GM10847 (cell line): Measurements from ENCODE around the gene STARD13.

ENCODE experiments used
- POLR2A ChIP-seq: IDR thresholded peaks from 2 replicates; pipeline ENCODE4 v1.6.1; 2011; ENCODE audit not compliant: insufficient read length; ENCODE audit errors: extremely low read depth

Gene STARD13

DNA sequence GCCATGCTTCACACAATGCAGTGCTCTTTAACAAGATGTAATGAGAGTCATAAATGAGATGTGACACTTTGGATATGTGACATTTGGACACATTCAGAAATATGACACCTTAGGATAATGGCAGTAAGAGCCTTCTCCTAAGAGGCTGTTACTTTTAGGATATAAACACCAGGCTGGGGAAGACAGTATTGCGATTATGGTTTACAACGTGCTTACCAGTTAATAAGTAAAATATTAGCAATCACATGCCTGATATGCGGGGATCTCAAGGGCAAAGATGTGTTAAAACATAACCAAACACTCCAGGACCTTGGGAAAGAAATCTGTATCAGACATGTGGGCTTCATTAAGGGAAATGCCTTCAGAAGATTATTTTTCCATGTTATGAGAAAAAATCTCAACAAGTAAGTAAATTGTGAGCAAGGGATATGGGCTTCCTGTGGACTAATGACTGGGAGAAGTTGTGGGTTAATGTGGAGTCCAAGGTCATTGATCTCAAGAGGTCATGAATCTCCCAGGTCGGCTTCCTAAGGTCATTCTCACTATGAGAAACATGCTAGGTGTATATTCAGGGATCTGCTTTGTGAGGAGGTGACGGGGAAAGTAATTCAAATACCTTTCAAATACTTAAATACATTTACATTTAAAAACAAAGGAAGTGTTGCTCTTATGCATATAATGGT, 105.3 kb downstream of the STARD13 start:
- TF ChIP-seq POLR2A = no peak

DNA sequence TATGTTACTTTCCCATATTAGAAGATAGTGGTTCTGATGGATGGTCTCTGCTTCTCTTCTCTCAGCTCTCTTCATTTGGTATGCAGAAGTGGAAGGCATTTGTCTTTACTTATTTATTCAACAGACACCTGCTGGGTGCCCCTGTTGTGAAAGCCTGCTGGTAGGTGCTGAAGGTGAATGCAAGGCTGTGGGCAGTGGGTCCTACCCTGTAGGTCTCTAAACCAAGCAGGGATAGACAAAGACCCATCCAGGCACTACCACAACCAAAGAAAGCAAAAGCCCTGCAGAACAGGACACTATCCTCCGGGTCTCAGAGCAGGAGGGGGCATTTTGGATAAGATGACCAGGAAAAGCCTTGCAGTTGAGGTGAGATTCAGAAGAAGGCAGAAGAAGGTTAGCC, 106.1 kb downstream of the STARD13 start:
- TF ChIP-seq POLR2A = no peak

DNA sequence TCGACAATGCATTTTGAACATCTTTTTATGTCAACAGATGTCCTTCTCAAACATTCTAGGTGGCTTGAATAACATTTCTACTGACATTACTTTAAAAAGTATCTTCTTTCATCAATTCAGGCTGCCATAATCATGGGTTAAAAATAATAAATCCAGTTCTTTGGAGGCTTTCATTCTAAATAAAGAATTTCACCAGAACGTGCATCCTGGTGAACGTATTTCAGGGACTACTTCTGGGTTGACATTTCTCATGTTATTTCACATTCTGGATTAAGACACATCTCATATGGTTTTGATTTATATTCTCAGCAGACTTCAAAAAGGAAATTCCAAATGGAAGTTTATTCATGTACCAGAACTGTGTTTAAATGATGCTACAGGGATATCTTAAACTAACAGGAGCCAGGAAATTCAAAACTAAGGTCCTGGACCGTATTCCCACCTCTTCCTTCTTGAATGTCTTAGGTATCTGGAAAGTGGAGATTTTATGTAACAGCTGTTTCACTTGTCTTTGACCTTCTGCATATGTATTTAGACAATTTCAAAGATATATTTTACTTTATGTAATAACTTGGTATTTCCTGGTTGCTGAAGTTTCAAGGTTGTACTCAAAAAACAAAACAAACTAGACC, 107.2 kb downstream of the STARD13 start:
- TF ChIP-seq POLR2A = no peak

DNA sequence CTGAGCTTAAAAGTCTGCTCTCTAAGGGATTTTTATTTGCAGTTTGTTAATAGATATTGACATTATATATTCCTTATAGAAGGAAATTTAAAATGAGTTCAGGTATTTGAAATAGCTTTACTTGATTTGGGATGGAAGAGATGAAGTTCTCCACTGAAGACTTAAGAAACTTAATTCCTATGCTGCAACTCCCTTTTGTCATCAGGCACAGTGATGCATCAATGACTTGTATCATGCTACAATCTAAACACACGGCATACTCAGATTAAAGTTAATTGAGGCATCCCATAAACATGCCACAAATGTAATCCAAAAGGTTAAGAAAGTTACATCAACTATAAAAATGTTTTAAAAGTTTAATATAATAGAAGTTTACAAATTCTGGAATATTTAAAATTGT, 109.0 kb downstream of the STARD13 start:
- TF ChIP-seq POLR2A = no peak

DNA sequence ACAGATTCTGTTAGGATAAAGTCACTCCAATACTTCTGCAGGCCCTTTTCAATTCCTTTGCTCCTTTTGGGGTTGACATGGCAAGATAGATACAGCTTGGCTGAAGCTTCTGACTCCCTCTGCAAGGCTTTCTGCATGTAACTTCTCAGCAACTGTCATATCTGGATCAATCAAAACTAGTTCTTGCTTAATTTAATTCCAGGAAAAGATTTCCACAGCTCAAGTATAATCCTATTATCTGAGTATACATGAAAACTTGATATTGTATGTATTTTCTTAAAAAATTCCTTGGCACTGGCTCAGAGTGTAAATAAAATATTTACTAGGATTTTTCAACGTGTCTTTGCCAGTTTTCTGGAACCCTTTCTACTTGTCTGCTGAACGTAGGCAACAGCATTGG, 109.6 kb downstream of the STARD13 start:
- TF ChIP-seq POLR2A = no peak

DNA sequence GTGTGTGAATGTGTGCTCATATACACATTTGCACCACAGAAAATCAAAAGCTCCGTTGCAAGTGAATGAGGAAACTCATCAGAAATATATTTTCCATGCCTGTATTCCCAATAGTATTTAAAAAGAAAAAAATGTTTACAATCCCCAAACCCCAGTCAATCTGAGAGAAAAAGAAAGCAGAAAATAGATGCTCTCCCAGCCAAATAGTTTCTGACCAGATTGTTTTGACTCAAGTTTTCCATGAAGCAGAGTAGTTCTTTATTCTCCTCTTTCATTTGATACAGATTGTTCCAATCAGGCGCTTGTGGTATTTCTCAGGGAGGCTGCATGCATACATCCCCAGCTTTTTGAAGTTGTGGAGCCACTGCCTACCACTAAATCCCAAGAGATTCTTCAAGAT, 110.6 kb downstream of the STARD13 start:
- no peak for TF ChIP-seq POLR2A

DNA sequence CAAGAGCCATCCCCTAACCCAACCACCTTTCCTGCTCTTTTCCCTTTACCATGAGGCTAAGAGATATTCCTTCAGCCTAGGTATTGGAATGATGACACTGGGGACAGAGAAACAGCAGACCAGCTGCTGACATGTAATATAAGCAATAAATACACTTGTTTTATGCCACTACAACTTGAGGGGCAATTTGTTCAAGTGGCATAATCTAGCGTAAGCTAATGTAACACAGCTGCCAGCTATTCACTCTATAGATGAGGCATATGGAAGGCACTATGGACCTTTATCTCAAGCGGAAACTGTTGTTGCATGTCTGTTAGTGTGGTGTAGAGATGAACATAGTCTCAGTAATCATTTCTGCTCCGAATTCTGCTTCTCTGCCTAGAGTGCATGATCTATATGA, 111.1 kb downstream of the STARD13 start:
- TF ChIP-seq POLR2A = no peak

DNA sequence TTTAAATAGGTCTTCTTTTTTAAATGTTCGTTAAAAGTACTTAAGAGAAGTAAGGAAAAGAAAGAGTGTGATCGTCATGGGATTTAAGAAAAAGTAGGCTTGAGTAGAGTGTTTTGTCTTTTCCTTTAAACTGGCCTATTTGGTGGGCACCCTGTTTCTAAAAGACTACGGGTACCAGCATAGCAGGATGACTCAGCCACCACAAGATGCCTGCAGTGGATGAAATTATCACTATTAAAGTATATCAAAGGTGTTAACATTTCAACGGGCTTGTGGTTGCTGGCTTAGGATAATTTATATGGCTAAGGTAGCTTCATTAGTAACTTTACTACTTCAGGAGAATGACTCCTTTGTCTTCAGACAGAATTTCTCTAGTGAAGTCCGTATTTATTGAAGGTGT, 112.6 kb downstream of the STARD13 start:
- no peak for TF ChIP-seq POLR2A

DNA sequence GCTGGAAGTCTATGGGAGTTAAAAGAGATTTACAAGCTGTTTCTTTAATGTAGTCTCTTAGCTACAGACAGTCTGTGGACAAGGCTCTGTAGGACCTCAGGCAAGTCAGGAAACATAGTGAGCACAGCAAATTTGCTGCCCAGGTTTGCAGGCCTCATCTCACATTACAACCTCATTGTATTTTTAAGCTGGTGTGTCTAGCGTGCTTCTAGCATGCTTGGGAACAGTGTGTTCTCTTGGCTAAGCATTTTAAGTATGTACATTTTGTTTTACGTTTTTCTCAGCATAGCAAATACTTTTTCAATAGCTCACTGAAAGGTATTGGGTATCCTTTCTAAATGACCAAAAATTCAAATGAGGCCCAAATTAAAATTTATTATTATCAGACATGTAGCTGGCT, 113.2 kb downstream of the STARD13 start:
- TF ChIP-seq POLR2A = no peak

DNA sequence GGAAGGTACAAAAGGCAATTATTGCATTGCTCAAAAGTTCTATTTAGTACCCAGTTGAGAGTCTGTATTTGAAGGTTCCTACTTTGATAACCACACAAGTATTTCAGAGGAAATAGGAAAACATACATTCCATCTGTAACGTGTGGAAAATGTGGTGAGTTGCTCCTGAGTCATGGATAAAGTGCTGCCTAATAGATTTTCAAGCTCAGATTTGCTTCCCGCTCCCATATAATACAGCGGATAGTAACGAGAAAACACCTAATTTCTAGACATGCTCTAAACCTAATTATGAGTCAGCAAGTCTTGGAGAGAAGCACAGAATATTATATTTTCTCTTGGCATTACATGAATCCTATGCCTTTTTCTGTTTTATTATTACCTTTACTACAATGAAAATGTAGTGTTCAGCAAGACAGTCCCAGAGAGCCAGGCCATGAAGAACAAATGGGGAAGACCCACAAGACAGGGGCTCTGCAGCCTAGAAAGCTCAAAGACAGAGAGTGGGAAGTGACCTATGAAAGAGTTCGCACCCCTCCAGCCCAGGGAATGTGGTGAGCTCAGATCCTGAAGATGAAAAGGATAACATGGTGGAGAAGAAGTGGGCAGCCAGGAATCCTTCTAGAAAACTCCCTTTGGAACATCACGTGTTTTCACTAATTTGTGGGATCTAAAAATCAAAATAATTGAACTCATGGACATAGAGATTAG, 116.1 kb downstream of the STARD13 start:
- TF ChIP-seq POLR2A = no peak

DNA sequence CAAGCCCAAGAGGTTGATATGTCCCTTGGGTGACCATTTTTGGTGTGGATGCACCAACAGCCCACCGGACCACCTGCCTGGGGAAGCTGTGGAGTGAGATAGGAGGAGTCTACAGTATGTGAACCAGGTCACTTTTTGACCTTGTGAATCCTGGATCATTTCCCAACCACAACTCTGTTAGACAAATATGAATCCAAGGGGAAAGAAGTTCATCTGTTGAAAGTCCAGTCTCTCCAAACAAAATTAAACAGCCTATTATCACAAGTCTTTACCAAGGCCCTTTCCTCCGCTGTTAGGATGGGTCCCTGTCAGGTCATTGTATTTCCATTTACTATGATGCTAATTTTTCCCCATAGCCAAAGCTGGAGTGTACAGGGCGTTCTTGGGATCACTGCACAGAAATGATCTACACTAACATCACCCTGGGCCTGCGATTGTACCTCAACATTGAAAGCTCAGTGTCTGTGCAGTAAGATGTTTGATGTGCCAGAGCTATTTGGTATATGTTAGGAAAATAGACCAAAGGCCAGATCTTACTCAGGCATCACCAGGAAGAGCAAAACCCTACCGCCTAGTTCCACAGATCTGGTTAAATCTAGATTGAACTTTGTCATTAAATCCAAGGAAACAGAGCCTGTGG, 117.1 kb downstream of the STARD13 start:
- TF ChIP-seq POLR2A = no peak

DNA sequence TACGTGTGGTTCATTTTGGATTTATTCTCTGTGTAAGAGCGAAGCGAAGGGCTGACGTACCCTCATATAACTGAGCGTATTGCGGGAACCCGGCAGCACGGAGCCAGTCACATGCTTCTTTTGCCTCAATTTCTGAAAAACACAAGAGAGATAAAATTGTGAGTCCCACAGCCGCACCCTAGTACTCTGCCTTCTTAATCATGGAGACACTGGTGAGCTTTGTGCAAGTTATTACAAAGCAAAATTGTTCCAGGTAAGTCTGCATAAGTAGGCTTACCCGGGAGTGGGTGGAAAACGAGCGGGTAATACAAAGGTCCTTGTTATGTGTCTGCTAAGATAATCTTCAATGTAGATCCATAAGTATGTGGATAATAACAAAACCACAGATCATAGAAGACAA, 118.1 kb downstream of the STARD13 start:
- no peak for TF ChIP-seq POLR2A

DNA sequence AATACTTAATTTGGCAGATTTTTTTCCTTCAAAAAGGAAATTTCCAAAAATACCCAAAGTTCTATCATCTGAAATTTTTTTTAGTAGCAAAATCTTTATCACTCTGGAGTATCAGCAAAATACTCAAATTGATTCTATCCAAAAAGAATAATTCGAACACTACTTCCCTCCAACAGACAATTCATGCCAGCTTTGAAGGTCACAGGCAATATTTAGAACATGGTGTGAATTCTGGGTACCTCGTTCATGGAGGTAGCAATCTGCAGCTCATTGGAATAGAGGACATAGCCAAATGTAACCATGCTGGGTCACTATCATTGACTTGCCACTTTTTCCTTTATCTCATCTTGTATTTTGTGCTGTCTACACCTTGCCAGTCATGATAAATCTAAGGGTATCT, 119.8 kb downstream of the STARD13 start:
- TF ChIP-seq POLR2A = no peak

DNA sequence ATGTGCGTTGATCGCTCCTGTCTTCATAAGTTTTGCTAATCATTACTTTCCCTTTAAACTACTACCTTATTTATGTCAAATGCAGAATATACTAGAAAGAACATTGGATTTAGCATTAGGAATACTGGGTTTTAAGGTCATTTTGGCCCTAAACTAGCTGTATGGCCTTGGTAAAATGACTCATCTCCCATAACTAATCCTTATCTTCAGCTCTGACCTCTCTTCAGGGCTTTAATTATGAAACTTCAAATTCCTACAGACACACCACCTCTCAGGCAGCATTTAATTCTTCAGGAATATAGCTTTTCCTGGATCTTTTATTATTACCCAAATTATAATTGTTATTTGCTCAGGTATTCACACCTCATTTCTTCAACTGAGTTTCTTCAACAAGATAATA, 121.2 kb downstream of the STARD13 start:
- TF ChIP-seq POLR2A = no peak

DNA sequence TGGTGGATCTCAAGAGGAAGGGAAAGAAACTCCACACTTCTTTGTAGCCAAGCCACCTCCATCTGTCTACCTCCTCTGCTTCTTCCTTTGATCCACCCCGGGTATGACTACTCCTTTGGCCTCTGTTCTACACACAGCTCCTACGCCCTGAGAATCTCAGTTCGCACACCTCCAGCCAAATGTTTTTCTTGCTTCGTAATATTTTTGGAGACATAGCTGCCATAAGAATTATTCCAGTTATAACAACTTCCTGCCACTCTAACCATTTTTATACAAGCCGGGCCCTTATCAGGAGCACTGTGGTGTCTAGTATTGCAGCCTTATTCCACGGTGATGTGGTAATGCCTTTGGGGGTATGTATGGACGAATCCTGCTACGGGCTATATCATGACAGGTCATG, 126.7 kb downstream of the STARD13 start:
- no peak for TF ChIP-seq POLR2A

DNA sequence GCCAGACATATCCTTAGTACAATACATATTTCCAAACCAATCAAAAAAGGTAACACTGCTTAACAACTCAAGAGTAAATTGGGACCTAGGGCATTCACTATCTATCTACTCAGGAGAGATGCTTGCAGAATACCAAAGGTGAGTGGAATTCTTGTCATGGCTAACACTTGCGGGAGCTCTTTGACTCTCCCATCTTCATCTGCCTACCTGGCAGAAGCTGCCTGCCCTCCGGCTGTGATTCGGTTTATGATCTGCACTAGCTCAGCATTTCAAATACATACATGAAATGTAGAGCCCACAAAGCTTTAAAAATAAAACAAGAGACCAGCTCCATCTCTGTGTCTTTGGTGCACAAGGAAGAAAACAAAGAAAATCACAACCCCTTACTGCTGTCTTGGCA, 127.3 kb downstream of the STARD13 start:
- TF ChIP-seq POLR2A = no peak
